ENCODE measurements around the gene CORO2B.

CORO2B gene, protein sequence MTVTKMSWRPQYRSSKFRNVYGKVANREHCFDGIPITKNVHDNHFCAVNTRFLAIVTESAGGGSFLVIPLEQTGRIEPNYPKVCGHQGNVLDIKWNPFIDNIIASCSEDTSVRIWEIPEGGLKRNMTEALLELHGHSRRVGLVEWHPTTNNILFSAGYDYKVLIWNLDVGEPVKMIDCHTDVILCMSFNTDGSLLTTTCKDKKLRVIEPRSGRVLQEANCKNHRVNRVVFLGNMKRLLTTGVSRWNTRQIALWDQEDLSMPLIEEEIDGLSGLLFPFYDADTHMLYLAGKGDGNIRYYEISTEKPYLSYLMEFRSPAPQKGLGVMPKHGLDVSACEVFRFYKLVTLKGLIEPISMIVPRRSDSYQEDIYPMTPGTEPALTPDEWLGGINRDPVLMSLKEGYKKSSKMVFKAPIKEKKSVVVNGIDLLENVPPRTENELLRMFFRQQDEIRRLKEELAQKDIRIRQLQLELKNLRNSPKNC

DNA sequence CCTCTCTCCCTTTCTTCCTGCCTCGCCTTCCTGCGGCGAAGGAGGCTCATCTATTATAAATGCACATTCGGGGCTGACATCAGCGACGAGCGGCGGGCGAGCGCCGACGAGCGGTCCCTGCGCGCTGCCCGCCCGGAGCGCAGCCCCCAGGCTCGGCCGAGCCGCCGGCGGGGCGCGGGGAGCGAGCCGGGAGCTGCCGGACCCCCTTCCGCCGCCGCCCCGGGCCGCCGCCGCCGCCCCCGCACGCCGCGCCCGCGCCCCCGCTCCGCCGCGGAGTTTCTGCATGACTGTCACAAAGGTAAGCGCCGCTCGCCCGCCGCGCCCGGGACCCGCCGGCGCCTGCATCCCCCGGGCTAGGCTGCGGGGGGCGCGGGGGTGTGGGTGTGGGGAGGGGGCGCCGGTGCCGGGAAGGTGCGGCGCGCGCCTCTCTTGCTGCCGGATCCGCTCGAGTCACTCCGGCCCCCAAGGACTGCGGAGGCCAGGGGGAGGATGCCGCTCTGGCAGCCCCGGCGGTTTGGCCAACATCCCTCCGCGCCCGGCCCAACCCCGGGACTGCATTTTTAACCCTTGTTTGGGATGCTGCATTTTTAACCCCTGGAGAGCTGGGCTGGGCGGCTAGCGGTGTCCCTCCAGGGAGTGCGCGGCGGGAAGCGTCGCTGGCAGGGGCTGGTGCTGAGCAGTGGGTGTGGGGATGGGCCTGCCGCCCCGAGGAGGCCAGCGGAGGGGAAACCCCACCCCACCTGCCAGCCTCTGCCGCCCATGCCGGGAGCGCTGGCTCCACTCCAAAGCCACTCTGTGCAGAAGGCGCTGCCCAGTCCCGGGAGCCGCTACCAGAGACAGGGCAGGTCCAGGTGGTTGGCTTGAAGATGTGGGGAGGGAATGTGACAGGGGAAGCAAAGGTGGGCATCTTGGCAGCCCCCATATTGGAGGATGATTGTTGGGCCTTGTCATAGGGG, at the start of gene CORO2B:
Gene CORO2B (plus strand): TSS at position 14 of the 956 bp plus-strand sequence. CDS start 270 bp downstream, at position 284.
- DNase-seq (ENCODE audit: low read depth): no peak

DNA sequence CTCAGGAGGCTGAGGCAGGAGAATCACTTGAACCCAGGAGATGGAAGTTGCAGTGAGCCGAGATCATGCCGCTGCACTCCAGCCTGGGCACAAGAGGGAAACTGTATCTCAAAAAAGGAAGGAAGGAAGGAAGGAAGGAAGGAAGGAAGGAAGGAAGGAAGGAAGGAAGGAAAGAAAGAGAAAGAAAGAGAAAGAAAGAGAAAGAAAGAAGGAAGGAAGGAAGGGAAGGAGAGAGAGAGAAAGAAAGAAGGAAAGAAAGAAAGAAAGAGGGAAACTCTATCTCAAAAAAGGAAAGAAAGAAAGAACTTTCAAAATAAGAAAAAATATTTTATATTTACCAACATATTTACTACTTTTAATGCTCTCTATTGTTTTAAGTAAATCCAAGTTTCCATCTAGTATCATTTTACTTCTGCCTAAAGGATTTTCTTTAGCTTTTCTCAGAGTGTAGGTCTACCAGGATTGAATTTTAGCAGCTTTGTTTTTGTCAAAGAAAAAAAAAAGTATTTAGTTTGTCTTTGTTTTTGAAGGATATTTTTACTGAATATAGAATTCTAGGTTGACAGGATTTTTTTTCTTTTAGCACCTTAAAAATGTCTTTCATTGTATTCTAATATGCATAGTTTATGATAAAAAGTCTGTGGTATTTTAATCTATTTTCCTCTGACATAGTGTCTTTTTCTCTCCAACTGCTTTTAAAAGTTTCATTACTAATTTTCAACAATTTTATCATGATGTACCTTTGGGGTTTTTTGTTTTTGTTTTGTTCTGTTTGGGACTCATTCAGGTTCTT, 47.2 kb upstream of the CORO2B start:
- DNase-seq (ENCODE audit: low read depth): no peak

DNA sequence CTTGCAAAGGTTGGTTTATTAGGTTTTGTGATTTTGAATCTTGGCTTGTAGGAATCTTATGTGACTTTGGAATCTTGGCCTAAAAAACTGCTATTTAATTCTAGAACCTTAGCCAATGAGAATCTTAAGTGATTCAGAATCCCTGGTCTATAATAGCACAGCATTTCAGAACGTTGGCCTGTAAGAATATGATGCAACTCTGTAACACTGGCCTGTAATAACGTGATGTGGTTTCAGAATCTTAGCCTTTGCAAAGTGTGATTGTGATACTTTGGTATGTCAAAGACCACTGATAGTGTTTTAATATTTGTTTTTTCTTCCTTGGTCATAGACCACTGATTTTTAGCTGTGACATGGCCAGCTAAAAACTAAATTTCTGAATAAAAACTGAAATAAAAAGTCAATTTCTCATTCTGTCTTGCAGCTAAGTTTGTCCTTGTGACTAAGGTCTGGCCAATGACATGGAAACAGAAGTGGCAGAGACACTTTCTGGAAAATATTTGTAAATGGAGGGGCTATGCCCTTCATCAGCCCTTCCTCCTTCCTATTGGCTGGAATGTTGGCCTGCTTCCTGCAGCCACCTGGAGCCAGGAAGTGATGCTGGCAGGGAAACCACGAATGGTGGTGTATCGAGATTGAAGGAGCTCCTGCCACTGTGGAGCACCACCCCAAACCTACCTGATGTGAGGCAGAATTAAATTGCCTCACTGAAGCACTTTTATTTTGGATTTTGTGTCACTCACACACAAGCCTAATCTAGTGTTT, 42.3 kb upstream of the CORO2B start:
- no peak for DNase-seq (ENCODE audit: low read depth)

DNA sequence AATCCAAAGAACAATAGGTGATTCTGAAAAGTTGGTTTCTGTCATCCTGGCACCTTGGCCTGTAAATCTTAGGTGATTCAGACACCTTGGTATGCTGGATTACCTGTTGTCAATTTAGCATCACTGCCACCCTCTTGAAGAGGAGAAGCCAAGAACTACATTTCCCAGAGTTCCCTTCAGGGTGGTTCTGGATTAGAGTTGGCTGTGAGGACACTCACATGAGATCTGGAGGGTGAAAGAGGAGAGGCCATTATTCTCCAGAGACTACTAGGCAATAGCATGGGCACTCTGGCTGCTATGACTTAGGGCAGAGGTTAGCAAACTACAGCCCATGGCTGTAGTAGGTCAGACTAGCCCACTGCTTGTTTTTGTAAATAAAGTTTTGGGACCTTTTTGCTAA, 41.7 kb upstream of the CORO2B start:
- no peak for DNase-seq (ENCODE audit: low read depth)

DNA sequence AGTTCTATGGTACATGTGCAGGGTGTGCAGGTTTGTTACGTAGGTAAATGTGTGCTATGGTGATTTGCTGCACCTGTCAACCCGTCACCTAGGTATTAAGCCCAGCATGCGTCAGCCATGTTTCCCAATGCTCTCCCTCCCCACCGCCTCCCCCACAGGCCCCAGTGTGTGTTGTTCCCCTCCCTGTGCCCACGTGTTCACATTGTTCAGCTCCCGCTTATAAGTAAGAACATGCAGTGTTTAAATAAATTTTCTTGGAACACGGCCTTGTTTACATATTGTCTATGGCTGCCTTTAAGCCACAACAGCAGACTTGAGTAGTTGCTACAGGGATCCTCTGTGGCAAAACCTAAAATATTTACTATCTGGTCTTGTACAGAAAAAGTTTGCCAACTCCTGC, 41.3 kb upstream of the CORO2B start:
- DNase-seq (ENCODE audit: low read depth): no peak

DNA sequence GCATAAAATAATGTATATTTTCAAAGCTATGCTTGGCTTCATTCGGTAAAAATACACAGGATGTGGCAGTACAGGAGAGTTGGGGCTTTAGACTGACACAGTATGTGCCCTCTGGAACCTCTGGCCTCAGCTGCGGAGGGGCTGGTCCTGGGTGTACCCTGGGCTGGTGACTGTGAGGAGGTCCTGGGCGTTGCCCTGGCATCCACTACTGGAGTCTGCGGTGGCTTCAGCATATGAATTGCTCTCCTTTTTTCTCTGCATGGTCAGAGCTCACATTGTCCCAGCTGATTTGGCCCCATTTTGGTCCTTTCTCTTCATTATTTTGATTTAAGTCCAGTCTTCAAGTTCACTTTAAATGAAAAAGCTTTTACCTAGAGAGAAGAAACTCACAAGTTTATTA, 40.5 kb upstream of the CORO2B start:
- DNase-seq (ENCODE audit: low read depth): no peak

DNA sequence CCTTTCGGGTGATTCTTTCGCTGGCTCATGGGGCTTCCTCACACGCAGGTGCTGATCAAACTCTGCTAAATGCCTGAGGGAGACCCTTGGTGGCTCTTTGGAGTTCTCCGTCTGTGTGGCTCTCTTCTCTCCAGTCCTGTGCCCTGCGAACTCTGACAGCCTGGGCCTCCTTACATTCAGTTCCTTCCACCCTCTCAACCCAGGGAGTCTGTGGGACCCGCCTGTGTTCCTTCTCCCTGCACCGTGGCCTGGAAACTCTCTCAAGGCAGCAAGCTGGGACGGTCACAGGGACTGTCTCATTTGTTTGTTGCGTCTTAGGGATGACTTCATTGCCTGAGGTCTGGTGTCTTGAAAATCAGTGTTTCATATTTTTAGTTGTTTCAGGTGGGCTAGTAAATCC, 37.0 kb upstream of the CORO2B start:
- DNase-seq (ENCODE audit: low read depth): no peak

DNA sequence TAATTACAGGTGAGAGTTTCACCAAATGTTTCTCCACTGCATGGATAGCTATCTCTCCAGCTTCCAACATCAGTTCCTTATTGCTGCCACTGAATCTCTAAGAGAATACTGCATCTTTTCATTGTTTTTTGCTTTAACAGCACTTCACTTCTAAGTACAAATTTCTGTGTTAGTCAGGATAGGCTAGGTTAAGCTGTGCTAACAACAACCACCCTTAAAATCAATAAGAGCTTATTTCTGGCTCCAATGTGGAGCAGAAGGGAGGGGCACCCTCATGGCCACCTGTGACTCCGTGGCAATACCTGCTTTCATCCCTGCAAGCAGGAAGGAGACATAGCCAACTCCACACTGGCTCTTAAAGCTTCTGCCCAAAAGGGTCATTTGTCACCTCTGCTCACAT, 36.4 kb upstream of the CORO2B start:
- DNase-seq (ENCODE audit: low read depth): no peak

DNA sequence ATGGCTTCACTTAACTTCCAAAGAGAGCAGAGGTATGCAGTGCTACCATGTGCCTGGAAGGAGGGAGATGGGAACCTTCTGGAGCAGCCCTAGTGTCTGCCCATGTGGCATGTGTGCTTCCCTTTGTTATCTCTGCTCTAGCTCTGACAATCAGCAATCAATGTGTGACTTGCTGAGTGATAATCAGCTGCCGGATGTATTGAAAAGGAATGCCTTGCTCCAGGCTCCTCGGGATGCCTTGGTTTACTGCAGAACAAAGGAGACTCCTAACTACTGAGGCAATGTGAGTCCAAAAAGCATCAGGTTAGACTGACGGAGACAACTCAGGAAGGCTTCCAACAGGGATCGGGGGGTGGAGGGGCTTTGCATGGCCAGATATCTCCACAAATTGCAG, 36.0 kb upstream of the CORO2B start:
- no peak for DNase-seq (ENCODE audit: low read depth)

DNA sequence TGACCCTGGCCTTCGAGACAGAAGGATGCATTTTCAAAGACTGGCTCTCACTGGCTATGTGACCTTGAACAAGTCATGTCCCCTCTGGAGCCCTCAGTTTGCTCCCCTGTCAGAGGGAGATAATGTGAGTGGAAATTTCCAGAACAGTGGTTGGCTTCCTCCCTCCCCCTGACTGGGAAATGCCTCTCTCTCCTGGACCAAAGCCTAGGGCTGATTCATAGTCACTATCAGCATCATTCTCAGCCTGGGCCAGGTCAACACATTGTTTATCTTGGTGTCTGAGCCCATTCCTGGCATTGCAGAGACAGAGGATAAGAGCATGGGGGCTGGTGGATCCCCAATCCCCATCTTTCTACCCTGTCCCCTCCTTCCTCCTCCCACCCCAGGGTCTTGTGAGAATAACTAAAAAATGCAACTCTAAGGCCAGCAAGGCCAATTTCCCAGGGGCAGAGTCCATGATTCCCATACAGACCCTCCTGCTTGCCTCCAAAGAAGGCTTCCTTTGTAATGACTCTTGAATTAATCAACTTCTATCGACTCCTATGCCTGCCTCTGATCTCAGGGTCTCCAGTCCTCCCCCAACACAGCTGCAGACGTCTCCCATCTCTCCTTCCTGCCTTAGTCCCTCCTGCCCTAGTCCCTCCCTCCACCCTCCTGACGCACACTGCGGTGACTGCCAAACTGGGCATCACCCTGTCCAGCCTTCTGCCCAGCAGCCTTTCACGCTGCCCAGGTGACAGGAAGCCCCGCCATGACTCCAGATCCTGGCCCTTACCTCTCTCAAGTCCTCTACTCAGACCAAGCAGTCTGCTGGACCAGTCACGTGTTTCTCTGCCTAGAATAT, 35.4 kb upstream of the CORO2B start:
- DNase-seq (ENCODE audit: low read depth): no peak

DNA sequence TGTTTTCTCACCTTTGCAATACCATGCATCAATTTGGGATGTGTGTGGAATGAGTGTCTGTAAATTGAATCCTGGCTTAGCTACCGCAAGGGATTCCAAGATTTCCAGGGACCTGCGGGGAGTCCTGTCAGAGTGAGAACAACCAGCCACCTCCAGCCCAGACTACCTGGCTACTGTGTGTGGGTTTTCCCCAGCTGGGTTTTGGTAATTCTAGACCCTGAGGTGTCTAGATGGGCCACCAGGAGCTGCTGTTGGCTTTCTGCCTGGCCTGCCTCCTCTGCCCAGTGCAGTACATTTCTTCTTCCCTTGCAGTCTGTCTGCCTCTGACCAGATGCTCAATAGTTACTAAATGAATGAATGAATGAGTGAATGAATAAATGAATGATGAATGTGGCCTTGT, 32.5 kb upstream of the CORO2B start:
- DNase-seq (ENCODE audit: low read depth): no peak

DNA sequence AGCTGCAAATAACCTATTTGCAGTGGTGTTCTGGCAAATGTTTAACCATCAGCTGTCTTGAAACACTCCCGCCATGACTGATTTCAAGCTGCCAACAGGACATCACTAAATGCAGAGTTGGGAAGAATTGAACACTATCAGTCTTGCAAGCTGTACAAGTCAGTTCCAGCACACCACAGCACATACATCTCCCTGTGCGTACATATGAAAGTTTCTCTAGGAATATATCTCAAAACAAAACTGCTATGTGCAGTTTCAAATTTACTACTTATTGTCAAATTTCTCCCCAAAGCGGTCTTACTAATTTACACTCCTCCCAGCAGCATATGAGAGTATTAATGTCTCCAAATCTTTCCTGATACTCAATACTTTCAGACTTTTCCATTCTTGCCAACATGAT, 30.4 kb upstream of the CORO2B start:
- no peak for DNase-seq (ENCODE audit: low read depth)

DNA sequence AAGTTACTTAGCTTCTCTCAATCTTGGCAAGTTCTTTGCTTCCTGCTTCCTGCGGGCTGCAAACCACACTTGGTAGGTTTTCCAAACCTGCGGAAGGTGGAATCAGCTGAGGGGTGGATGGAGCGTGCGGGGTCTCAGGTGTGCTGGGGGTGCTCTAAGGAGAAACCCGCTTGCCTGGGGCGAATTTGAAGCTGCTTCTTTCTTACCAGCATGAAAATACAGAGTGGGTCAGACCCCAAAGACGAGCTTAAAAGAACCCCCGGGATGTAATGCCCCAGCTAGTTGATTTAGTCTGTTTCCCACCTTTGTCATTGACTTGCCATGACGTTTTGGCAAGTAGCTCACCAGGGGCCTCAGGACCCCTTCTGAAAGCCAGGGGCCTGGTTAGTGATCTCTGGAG, 28.8 kb upstream of the CORO2B start:
- no peak for DNase-seq (ENCODE audit: low read depth)

DNA sequence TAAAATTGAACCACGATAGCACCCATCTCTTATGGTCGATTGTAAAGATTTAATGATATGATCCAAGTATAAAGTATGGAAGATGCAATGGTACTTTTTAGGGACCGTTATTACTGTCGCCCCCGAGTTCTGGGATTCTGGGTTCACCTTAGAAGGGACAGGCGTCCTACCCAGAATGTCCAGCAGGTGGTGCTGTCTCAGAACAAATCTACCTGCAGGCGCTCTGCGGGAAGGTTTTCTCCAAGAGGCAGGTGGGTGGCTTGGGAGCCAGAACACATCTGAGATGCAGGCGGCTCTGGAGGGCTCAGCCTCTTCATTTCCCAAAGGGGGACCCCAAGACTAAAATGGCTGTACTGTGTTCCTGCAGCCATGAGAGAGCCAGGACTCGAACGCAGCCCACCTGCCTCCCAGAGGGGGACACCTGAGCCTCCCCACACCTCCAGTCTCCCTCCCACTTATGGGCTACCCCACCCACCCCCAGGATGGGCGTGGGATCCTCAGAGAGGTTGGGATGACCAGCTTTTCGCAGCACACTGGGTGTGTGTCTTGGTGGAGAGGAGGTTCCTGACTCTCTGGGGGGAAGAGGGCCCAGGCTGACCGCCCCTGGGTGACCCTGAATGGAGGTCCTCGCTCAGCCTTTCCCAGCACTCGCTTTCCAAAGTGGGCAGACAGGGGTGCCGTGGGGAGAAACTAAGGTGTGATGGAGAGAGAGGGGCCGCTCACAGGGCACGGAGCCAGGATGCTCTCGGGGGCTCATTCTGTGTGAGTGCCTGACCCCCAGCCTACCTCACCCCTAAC, 28.1 kb upstream of the CORO2B start:
- DNase-seq (ENCODE audit: low read depth): peak; percentile 60

DNA sequence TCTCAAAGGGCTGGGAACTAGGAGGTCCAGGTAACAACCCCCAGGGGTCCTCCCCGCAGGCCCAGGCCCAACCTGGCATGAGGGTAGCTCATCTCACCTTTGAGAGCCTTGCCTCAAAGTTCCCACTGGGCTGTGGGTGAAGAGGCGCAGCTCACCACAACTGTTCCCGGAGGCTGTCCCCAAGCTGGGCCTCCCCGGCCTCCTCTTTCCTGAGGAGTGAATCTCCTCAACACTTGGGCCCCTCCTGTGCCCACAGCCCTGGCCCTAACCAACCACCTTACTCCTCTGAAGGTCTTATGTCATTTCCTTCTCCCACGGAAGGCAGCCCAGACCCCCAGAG, 27.5 kb upstream of the CORO2B start:
- DNase-seq (ENCODE audit: low read depth): no peak

DNA sequence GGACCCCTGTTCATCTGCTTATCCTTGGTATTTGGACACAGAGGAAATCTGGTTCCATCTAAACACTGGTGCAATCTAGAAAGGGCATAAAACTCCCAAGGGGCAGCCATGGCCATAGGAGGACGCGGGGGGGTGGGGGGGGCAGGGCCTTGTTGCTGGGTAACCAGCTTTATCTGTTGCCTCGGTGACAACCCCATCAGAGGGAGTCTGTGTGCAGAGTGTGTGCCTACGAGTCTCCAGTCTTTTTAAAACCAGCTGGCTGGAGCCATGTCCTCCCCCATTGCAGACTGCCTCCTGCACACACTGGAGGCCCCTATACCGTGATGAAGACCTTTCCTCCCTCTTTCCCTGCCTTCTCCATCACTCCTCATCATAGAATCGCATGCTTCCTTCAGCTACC, 26.4 kb upstream of the CORO2B start:
- no peak for DNase-seq (ENCODE audit: low read depth)

DNA sequence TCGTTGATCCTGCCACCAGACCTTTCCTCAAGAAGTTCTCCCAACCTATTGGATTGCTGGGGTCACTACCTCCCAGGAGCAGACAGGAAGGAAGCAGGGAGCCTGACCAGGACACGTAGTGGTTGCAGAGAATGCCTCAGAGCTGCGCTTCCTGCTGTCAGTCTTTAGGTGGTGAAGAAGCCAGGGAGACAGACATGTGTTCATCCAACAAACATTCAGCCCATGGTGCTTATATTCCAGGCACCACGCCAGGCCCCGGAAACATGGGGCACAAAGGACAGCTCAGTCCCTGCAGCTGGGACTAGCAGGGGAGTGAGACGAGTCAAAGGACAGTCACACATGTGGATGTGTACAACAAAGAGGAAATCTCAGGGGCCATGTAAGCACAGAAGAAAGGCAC, 26.0 kb upstream of the CORO2B start:
- no peak for DNase-seq (ENCODE audit: low read depth)

DNA sequence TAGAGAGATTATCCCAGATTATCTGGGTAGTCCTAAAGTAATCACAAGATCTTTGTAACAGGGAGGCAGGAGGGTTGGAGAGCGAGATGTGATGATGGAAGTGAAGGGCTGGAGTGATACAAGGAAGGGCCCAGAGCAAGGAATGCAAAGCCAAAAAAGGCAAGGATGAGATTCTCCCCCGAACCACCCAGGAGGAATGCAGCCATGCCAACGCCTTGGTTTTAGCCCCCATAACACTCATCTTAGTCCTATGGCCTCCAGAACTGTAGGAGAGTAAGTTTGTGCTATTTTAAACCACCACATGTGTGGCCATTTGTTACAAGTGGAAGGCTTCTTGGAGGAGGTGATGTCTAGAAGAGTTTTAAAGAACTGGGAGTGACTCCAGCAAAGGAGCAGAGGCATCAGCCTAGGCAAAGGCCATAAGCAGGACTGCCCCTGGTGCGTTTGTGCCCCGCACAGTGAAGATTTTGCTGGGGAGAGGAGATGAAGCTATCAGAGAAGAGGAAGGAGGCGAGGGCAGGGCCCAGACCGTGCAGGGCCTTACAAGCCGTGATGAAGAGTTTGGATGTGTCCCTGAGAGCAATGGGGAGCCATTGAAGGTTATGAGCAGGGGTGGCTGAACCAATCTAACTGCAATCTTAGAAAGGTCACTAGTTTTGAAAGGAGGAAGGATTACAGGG, 25.3 kb upstream of the CORO2B start:
- DNase-seq (ENCODE audit: low read depth): no peak

Data from stimulated activated CD8-positive, alpha-beta memory T cell treated with anti-CD3 and anti-CD28 coated beads, Interleukin-12 subunit alpha, Interleukin-12 subunit beta, amount 100 ng/mL, for 1 hour (primary cell).